Osteocyte (in vitro differentiated cells): ENCODE measurements around the gene PAPOLA. TPM values are rescaled to one million over a fixed set of nuclear protein-coding genes. Genes with fewer than 3 reads are reported as not detected.

ENCODE experiments used
- DNase-seq: peaks from one replicate; pipeline ENCODE4 v3.0.0; 2021; ENCODE audit warnings: mixed read lengths; ENCODE audit not compliant: unreplicated experiment; ENCODE audit errors: extremely low spot score
- H3K27ac Mint-ChIP-seq: one replicate; pipeline ENCODE4 v1.8.0; 2021; ENCODE audit warnings: mild to moderate bottlenecking, mixed read lengths; ENCODE audit not compliant: unreplicated experiment
- H3K27me3 Mint-ChIP-seq: one replicate; pipeline ENCODE4 v1.8.0; 2021; ENCODE audit warnings: mixed read lengths; ENCODE audit not compliant: unreplicated experiment
- H3K36me3 Mint-ChIP-seq: one replicate; pipeline ENCODE4 v1.8.0; 2021; ENCODE audit warnings: mixed read lengths; ENCODE audit not compliant: unreplicated experiment
- H3K4me1 Mint-ChIP-seq: one replicate; pipeline ENCODE4 v1.8.0; 2021; ENCODE audit warnings: mixed read lengths; ENCODE audit not compliant: unreplicated experiment
- H3K4me3 Mint-ChIP-seq: one replicate; pipeline ENCODE4 v1.8.0; 2021; ENCODE audit warnings: mild to moderate bottlenecking, moderate library complexity, mixed read lengths; ENCODE audit not compliant: unreplicated experiment
- H3K9me3 Mint-ChIP-seq: one replicate; pipeline ENCODE4 v1.8.0; 2021; ENCODE audit warnings: mixed read lengths; ENCODE audit not compliant: unreplicated experiment
- CTCF ChIP-seq: fragments of 200-600 bp; sonication (generic); IDR thresholded peaks from 2 replicates; pipeline ENCODE4 v1.5.0; 2021; ENCODE audit warnings: antibody characterized with exemption, mild to moderate bottlenecking, moderate library complexity
- total RNA-seq: library from RNA; stranded (reverse); gene quantifications from 2 replicates; pipeline ENCODE4 v1.2.1, GENCODE V29; 2021

The PAPOLA gene
- total RNA-seq, 1 donor from 2014 or later = 143 TPM

- H3K27me3 Mint-ChIP-seq = no peaks in the 10 kb centered on the region
- peaks cover 20% of the 10 kb centered on the region for H3K36me3 Mint-ChIP-seq
- H3K9me3 Mint-ChIP-seq = no peaks in the 10 kb centered on the region
- H3K4me1 Mint-ChIP-seq = peaks cover 6% of the 10 kb centered on the region
- H3K4me3 Mint-ChIP-seq = no peak overlapping the region
- TF ChIP-seq CTCF = peak; percentile 67
- no peak for DNase-seq
- no peak overlapping the region for H3K27ac Mint-ChIP-seq
Measured at GRCh38 chr14:96567289-96567899, 65.2 kb downstream of the PAPOLA start.

DNA sequence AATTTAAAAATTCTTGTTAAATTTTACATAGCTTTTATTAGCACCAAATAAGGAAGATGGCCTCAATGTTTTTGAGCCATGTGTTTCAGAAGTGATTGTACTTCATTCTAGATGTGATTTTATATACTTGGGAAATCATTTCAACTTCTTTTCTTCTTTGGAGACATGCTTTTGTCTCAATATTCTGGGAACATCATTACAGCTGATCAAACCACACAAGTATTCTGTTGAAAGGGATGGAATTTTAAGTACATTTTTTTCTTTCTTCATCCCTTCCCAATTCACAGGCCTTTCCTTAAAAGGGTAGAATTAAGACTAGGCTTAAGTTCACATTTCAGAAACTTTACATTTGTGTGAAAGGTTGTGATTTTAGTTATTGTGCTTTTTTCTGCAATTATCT is 66.4 kb downstream of the PAPOLA start:
- Mint-ChIP-seq H3K4me1 (peaks cover 6% of the 10 kb centered on the region), H3K27ac (no peak overlapping the region), H3K4me3 (no peak overlapping the region), H3K36me3 (peaks cover 22% of the 10 kb centered on the region), H3K9me3 (no peaks in the 10 kb centered on the region), H3K27me3 (no peaks in the 10 kb centered on the region)
- no peak for DNase-seq
- TF ChIP-seq CTCF = no peak

DNA sequence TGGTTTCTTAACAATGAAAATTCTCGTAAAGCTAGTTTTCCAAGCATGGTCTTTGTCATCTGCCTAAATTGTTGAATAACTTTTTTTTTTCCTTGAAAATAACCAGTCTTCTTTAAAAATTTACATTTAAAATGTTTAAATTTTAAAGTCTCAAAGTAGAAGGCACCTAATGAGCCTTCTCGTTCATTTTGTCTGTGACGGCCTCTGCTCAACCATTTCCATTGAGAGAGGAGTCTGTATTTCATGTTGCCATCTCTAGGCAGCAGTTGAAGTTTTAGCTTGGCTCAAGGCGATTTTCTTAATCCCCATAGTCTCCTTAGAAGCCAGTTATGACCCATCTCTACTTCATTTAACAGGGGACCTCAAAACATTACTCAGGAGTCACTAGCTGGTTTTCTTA is 69.1 kb downstream of the PAPOLA start:
- H3K27ac Mint-ChIP-seq = no peak overlapping the region
- no peak for TF ChIP-seq CTCF
- peaks cover 12% of the 10 kb centered on the region for H3K36me3 Mint-ChIP-seq
- no peak overlapping the region for H3K4me3 Mint-ChIP-seq
- DNase-seq = no peak
- H3K27me3 Mint-ChIP-seq = no peaks in the 10 kb centered on the region
- H3K4me1 Mint-ChIP-seq = peaks cover 7% of the 10 kb centered on the region
- H3K9me3 Mint-ChIP-seq = no peaks in the 10 kb centered on the region

DNA sequence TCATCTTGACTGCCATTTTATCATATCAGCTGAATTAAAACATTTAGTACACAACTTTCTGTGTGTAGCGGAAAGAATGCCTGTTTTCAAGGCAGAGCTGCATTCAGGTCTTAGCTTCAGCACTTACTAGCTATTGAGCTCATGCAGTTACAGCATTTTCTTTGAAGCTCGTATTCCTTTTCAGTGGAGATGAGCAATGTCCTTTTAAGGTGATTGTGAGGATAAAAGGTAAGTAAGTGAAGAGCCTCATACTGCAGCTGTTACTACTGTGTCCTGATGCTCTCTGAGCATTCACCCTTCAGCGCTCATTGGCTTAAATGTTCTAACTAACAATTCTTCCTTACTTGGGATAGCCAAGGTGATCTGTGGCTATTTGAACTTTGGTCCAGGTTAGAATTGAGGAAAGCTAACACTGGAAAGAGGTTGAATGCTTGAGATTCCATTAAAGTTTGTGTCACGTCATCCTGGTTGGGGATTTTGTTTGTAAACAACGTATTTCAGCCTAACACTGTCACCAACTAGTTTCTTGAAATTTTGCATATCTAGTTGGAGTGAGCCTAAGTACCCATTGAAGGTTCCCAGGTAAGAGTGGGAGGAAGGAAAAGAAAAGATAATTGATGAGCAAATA is 71.4 kb downstream of the PAPOLA start:
- Mint-ChIP-seq H3K27me3 (no peaks in the 10 kb centered on the region), H3K4me1 (peaks cover 5% of the 10 kb centered on the region), H3K36me3 (peaks cover 12% of the 10 kb centered on the region), H3K9me3 (no peaks in the 10 kb centered on the region), H3K4me3 (no peak overlapping the region), H3K27ac (no peak overlapping the region)
- TF ChIP-seq CTCF = no peak
- DNase-seq = no peak

GRCh38 chr14:96574171-96574632 is 72.0 kb downstream of the PAPOLA start:
- no peaks in the 10 kb centered on the region for H3K27me3 Mint-ChIP-seq
- H3K27ac Mint-ChIP-seq = no peak overlapping the region
- no peak overlapping the region for H3K4me3 Mint-ChIP-seq
- peaks cover 5% of the 10 kb centered on the region for H3K4me1 Mint-ChIP-seq
- no peaks in the 10 kb centered on the region for H3K9me3 Mint-ChIP-seq
- H3K36me3 Mint-ChIP-seq = peaks cover 9% of the 10 kb centered on the region
- DNase-seq = no peak
- TF ChIP-seq CTCF = no peak
